ENCODE data around the gene SCAF8. TPM values are rescaled to one million over a fixed set of nuclear protein-coding genes. Genes with fewer than 3 reads are reported as not detected.
"Not testable (repeated sequence)": the region's sequence is repeated elsewhere in the genome, so short reads cannot be mapped to it uniquely, and the experiment has no call there.

Gene SCAF8
- total RNA-seq, 1 donor from 2014 or later = 63.4 TPM

DNA sequence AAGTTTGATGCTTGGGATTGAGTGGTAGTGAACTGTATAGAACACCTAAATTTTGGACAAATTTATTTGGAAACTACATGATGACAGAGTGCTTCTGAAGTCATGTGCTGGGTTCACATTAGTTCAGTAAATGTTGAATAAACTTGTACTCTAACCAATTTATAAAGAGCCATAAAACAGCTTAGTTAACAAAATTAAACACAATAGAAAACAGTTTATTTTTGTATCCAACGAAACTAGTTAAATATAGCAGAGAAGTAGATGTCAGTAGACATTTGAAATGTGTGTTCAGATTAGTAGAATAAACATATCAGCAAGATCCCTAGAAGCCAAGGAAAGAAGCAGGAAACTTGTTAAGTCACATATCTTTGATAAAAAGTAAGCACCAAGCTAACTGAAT is 32.1 kb downstream of the SCAF8 start:
- DNase-seq (ENCODE audit: low spot score) = no peak
- no peak for ATAC-seq

DNA sequence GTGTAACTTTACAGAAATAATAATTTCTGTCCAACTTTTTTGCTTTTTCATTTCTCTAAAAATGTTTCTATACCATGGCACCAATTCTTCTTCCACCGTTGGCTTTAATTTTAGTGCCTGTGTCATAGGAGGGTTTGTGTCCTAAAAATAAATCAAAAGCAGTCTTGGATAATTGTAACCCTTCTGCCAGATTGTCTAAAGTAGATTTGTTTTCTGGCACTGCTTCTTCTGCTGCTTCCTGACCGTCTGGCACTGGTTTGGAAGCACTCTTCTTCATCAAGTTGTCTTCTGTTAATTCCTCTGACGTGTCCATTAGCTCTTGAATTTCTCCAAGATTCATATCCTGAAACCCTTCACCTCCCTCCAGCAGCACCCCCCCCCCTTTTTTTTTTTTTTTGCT is 33.1 kb downstream of the SCAF8 start:
- no peak for ATAC-seq
- intact Hi-C loops (cut with DNase I) = no loop called here
- no peak for DNase-seq (ENCODE audit: low spot score)

More for the DNA sequence above, 32.1 kb downstream of the SCAF8 start:
- intact Hi-C loops (cut with DNase I) = no loop called here

DNA sequence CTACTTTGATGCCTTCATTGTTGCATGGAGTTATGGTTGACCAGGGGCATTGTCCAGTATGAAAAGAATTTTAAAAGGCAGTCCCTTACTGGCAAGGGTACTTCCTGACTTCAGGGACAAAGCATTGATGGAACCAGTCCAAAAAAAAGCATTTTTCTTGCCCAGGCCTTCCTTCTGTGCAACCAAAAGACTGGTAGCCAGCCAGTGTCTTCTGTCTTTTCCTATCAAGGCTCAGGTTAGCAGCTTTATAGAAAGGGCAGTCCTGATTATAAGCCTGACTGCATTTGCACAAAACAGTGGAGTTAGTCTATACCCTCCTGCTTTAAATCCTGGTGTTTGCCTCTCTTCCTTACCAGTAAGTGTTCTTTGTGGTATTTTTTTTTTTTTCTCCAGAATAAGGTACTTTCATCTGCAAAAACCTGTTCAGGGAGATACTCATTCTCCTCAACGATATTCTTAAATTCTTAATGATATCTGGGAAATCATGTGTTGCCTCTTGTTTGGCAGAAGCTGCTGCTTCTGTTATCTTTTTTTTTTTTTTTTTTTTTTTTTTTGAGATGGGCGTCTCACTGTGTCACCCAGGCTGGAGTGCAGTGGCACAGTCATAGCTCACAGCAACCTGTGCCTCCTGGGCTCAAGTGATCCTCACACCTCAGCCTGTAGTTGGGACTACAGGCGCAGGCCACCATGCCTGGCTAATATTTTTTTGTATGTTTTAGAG is 33.9 kb downstream of the SCAF8 start:
- ATAC-seq (no peak), DNase-seq (ENCODE audit: low spot score) (no peak)
- intact Hi-C loops (cut with DNase I) = no loop called here

DNA sequence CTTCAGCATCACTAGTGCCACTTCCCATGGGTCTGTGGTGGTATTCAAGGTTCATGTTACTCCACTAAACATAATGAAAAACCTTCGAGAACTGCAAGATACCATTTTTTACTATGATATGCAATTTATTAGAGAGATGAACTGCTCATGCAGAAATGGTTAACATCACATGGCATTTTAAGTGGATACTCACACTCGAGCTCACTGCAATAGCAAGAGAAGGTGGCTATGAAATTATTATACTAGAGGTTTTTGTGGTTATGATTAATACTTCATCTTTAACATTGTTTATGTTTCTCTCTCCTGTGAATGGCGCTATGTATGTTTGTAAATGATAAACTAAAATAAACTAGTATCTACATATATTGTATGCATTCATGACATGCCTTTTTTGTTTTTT is 35.1 kb downstream of the SCAF8 start:
- intact Hi-C loops (cut with DNase I) = no loop called here

DNA sequence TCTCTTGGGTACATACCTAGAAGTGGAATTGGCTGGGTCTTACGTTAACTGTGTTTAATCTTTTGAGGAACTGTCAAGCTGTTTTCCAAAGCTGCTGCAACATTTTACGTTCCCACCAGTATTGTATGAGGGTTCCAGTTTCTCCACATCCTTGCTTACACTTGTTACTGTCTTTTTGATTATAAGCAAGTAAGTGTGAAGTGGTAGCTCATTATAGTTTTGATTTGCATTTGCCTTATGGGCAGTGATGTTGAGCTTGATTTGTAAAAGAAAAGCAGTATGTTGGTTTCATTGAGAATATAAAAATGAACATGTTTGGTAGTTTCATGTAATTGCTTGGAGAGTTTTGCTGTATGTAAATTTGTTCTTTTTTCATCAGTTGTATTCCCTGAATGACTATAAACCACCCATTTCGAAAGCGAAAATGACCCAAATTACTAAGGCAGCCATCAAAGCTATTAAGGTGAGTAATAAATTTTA is 40.4 kb downstream of the SCAF8 start:
- intact Hi-C loops (cut with DNase I) = no loop called here
- ATAC-seq (no peak), DNase-seq (ENCODE audit: low spot score) (no peak)

More for the DNA sequence above, 35.1 kb downstream of the SCAF8 start:
- no peak for DNase-seq (ENCODE audit: low spot score)
- no peak for ATAC-seq

DNA sequence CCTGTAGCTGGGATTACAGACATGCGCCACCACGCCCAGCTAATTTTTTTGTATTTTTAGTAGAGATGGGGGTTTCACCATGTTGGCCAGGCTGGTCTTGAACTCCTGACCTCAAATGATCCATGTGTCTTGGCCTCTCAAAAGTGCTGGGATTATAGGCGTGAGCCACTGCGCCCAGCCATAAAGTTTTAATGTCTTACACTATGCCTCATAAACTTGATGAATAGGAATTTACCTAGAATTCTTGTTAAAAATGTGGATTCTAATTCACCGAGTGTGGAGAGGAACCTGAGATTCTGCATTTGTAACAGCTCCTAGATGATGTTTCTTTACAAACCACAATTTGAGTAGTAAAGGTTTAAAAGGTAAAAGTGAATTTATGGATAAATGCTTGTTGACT is 45.9 kb downstream of the SCAF8 start:
- intact Hi-C loops (cut with DNase I); ATAC-seq; DNase-seq (ENCODE audit: low spot score): not testable (repeated sequence)

DNA sequence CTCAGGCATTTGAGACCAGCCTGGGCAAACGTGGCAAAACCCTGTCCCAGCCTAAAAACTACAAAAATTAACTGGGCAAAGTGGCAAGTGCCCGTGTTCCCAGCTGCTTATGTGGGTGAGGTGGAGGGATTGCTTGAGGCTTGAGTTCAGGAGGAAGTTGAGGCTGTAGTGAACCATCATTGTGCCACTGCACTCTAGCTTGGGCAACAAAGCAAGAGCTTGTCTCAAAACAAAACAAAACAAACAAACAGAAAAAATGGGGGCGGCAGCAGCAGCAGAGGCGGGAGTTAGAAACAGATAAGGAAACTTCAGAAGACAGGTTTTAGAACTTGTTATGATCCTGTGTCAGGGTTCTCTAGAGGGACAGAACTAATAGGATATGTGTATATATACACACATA is 49.0 kb downstream of the SCAF8 start:
- intact Hi-C loops (cut with DNase I) = no loop called here
- no peak for DNase-seq (ENCODE audit: low spot score)
- no peak for ATAC-seq

DNA sequence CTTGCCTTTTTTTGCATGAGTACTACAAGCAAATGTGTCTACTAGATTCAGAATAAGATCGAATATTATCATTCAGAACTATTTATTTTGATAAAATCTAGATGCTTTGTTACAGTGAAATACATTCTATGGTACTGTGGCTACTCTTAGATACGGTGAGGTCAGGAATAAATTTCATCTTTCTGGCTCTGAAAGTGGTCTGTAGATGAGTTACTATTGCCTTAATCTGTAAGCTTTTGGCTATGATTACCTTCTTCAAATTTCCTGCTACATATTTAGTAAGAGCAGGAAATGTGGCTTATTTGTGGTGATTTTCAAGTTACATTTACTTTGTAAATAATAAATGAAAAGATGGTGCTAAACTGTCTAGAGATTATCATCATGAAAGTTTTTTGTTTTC is 50.0 kb downstream of the SCAF8 start:
- no peak for DNase-seq (ENCODE audit: low spot score)
- intact Hi-C loops (cut with DNase I) = no loop called here
- ATAC-seq = no peak

DNA sequence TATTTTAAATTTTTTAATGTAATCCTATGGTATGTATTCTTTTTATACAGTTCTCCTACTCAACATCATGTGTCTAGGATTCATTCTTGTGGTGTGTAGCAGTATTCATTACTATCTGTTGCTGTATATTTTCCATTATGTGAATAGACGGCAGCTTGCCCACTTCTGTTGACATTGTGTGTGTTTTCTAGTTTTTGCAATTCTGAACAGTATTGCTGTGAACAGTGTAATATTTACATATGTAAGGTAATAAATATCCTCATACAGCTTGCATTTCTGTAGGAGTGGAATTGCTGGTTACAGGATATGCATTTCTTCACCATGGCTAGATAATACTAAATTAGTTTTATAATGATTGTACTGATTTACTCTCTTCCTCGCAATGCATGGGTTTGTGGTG is 51.9 kb downstream of the SCAF8 start:
- intact Hi-C loops (cut with DNase I) = no loop called here
- ATAC-seq = no peak

DNA sequence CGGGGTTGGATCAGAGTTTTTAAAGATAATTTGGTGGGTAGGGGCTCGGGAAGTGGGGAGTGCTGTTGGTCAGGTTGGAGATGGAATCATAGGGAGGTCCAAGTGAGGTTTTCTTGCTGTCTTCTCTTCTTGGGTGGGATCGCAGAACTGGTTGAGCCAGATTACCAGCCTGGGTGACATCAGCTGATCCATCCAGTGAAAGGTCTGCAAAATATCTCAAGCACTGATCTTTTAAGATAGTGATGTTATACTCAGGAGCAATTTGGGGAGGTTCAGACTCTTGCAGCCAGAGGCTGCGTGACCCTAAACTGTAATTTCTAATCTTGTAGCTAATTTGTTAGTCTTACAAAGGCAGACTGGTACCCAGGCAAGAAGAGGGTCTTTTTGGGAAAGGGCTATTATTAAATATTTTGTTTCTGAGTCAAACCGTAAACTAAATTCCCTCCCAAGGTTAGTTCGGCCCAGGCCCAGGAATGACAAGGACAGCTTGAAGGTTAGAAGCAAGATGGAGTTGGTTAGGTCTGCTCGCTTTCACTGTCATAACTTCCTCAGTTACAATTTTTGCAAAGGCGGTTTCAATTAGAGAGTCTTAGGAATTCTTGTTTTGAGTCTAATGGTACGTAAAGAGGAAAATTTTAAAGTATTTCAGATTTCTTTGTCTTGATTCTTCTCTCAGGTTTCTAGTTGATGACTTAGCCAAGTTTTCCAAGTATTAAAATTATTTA is 53.1 kb downstream of the SCAF8 start:
- no peak for ATAC-seq
- intact Hi-C loops (cut with DNase I) = no loop called here
- DNase-seq (ENCODE audit: low spot score) = no peak

More for the DNA sequence above, 51.9 kb downstream of the SCAF8 start:
- DNase-seq (ENCODE audit: low spot score) = no peak

DNA sequence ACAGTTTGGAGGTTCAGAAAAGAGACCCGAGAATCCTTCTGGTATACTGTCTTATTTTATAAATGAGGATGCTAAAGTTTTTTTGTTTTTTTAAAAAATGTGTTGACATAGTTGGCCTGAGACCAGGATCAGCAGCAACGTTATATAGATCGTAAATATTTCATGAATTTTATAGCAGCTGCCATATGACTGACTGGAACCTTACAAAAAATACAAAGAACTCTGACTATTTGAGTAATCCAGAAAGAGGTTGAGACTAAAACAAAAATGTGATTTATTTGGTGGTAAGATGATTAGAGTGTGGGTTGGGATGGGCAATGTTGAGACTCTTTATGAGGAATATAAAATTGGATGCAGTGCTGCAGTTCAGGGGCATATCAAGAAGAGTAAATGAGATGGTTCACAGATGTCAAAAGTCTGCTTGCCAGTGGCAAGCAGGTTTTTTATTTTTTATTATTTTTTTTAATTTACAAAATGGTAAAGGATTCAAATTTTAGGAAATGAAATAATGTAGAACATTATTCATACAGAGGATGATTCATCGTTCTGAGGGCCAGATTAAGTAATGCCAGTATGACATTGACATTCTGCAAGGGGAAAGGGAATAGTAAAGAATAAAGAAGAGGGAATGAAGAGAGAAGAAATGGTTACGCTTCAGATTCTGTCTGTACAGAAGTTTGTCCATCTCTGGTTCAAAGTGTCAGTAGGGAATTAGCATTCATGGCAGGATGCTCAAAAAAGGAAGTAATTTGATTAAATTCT is 58.5 kb downstream of the SCAF8 start:
- intact Hi-C loops (cut with DNase I) = no loop called here
- DNase-seq (ENCODE audit: low spot score) (no peak), ATAC-seq (no peak)

DNA sequence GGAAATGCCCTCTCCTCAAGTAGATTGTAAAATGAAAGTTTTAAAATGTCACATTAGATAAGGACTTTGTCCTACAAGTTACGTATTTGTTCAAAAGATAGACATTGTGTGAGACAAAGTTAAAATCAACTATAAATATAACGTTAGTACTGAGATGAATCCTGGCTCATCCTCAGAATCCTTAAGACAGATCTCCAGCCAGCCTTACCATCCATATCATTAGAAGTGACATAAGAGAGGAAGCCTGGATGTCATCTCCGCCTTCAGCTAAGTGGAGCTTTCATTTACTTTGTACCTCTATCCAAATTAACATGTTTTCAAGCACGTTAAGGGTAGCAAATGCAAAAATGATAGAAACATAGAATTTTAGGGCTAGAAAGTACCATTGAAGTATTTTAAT is 59.1 kb downstream of the SCAF8 start:
- ATAC-seq = no peak
- intact Hi-C loops (cut with DNase I) = no loop called here
- no peak for DNase-seq (ENCODE audit: low spot score)

DNA sequence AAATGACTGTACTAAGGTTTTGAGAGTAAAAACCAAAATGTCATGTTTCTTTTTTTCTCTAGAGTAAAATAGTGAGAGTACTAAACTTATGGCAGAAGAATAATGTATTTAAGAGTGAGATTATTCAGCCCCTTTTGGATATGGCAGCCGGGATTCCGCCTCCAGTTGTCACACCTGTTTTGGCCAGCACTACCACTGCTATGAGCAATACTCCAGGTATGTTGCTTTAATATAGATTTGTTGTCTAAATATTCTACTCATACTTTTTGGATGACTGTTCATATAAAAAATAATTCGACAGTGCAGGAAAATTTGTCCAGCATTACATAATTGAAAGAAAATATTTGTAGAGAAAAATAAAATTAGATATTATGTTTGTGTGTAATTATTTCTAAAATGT is 59.5 kb downstream of the SCAF8 start:
- ATAC-seq (no peak), DNase-seq (ENCODE audit: low spot score) (no peak)
- intact Hi-C loops (cut with DNase I) = no loop called here

DNA sequence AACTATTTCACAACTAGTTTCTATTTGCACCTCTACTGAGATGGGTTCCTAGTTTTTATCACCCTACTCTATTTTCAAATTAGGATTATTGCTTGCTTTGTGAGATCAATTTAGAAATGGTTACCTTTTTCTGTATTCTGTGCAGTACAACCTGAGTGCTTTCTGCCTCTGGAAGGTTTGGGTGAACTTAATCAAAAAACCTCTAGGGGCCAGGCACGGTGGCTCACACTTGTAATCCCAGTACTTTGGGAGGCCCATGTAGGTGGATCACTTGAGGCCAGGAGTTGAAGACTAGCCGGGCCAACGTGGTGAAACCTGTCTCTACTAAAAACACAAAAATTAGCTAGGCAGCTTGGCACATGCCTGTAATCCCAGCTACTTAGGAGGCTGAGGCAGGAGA is 63.3 kb downstream of the SCAF8 start:
- ATAC-seq (no peak), DNase-seq (ENCODE audit: low spot score) (no peak)
- intact Hi-C loops (cut with DNase I) = loop anchor here (5.0 kb wide), 1 partner anchor 119 kb away; no protein-coding TSS in a partner anchor

DNA sequence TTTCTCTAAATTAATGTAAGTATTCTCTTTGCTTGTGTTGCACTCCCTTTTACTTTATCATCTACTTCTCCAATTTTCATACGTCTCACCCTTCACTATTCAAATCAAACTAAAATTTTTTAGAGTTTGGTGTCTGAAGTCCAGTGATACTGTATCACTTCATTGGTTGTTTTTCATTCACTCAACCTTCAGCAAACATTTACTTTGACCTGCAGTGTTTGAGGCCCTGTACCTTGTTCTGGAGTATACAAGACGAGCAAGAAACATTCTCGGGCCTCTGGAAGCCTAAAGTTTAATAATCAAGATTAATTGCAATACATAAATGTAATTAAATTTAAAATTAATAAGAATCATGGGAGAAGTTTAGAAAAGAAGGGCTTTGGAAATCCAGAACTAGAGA is 64.6 kb downstream of the SCAF8 start:
- no peak for ATAC-seq
- intact Hi-C loops (cut with DNase I) = loop anchor here (5.0 kb wide), 1 partner anchor 121 kb away; no protein-coding TSS in a partner anchor
- no peak for DNase-seq (ENCODE audit: low spot score)

DNA sequence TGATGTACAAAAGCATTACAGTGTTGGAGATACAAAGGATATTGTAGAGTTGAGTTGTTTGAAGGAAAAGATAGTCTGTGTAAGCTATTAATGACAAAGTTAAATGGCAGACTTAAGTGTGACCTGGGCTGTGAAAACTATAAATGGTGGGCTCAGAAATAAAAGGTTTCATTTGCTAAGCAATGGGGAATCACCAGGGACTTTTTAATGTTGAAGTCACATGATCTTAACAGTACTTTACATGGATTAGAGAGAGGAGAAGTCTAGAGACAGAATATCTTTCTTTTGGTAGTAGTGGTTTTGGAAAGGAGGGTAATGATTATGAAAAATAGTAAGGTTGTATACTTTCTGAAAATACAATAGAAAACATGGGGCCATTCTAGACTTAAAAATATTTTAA is 67.1 kb downstream of the SCAF8 start:
- intact Hi-C loops (cut with DNase I) = no loop called here
- ATAC-seq (no peak), DNase-seq (ENCODE audit: low spot score) (no peak)

DNA sequence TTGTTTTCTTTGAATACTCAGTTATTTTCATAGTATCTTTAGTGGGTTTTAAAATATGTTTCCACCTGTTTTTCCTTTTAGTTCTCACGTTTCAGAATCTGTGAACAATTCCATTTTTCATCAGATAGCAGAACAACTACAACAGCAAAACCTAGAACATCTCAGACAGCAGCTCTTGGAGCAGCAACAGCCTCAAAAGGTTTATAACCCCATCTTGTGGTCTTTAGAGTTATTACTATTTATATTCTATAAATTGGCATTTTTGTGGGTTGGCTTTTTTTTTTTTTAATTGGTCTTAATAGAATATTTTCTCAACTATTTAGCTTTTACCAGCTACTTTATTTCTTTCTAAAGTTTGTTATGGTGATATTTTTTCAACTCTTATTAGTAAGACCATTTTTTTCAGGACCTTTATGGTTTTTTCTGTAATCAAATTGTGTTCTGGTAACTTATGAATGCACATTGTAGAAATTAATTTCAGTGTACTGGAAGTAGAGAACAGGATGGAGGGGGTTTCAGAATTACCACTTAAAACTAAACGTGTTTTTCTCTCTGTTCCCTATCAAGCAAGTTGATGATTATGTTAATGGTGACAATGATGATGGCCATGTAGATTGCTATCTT is 72.2 kb downstream of the SCAF8 start:
- DNase-seq (ENCODE audit: low spot score) (no peak), ATAC-seq (no peak)
- intact Hi-C loops (cut with DNase I) = loop anchor here (1.0 kb wide), 1 partner anchor 21 kb away; no protein-coding TSS in a partner anchor

DNA sequence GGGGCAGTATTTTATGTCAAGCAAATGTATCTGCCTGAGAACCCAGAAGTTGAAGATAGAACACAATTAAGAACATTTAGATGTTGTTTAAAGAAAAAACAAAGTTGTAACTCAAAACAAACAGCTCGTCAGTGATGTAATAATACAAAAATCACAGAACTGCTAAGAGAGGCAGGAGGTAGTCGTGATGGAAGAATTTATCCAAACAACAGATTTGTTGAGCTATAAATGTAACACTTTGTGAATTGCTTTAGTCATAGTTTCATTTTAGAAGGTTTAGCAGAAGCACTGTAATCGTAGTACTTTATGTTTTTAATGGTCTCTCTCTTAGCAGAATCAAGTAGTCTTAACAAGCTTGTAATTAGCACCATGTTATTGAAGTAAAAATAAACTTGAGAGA is 73.6 kb downstream of the SCAF8 start:
- ATAC-seq (no peak), DNase-seq (ENCODE audit: low spot score) (no peak)
- intact Hi-C loops (cut with DNase I) = no loop called here

DNA sequence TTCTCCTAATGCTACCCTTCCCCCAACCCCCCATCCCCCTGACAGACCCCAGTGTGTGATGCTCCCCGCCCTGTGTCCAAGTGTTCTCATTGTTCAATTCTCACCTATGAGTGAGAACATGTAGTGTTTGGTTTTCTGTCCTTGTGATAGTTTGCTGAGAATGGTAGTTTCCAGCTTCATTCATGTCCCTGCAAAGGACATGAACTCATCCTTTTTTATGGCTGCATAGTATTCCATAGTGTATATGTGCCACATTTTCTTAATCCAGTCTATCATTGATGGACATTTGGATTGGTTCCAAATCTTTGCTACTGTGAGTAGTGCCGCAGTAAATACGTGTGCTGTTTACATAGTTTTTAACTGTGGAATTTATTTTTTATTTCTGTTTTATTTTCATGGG is 78.4 kb downstream of the SCAF8 start:
- intact Hi-C loops (cut with DNase I) = loop anchor here (10.0 kb wide), 1 partner anchor 77 kb away; the partner anchor contains the start of gene SCAF8
- ATAC-seq; DNase-seq (ENCODE audit: low spot score): not testable (repeated sequence)
